CD4-positive, alpha-beta memory T cell (primary cell): ENCODE measurements around the gene TLR7. TPM values are rescaled to one million over a fixed set of nuclear protein-coding genes. Genes with fewer than 3 reads are reported as not detected.

Experiments used
- CTCF ChIA-PET: fragments of 350-600 bp; sonication (Branson Sonifier 250); formaldehyde crosslinking; loops from one replicate; lab custom pipeline; 2021; ENCODE audit warnings: inconsistent platforms; ENCODE audit not compliant: partially characterized antibody; lab: Charles Lee
- POLR2A ChIA-PET: fragments of 350-600 bp; sonication (Branson Sonifier 250); formaldehyde crosslinking; loops from one replicate; lab custom pipeline; 2021; ENCODE audit not compliant: partially characterized antibody; lab: Charles Lee
- DNase-seq, 5 donors: peaks; one replicate each; pipeline versions ENCODE4 v3.0.0 to v3.0.0-alpha.2; 2020 to 2022; ENCODE audit warnings: mixed read lengths in 1 of 5
- H3K27ac ChIP-seq: one replicate; pipeline ENCODE4 v1.7.0; 2013; ENCODE audit warnings: low read depth, low read length
- H3K27me3 ChIP-seq: 2 replicates; pipeline ENCODE4 v1.7.0; 2013; ENCODE audit warnings: mild to moderate bottlenecking, low read length, moderate library complexity; ENCODE audit not compliant: insufficient read depth
- H3K36me3 ChIP-seq: 2 replicates; pipeline ENCODE4 v1.7.0; 2013; ENCODE audit warnings: mild to moderate bottlenecking, low read length, moderate library complexity; ENCODE audit not compliant: insufficient read depth
- H3K4me1 ChIP-seq: 2 replicates; pipeline ENCODE4 v1.7.0; 2013; ENCODE audit warnings: mild to moderate bottlenecking, low read length, moderate library complexity; ENCODE audit not compliant: insufficient read depth
- H3K4me3 ChIP-seq, 2 donors: one replicate each; pipeline ENCODE4 v1.7.0; 2013; ENCODE audit warnings: low read length in 2 of 2, mild to moderate bottlenecking in 1 of 2
- H3K9me3 ChIP-seq, 2 donors: one replicate each; pipeline ENCODE4 v1.7.0; 2013; ENCODE audit warnings: low read length in 2 of 2, control low read depth in 1 of 2; ENCODE audit not compliant: control insufficient read depth in 1 of 2
- H3K27ac Mint-ChIP-seq, 7 donors: one replicate each; pipeline ENCODE4 v1.8.0; 2020 to 2021; ENCODE audit warnings: mixed read lengths in 7 of 7, mild to moderate bottlenecking in 6 of 7, inconsistent platforms in 3 of 7, moderate library complexity in 3 of 7
- H3K27me3 Mint-ChIP-seq, 2 donors: one replicate each; pipeline ENCODE4 v1.8.0; 2020 to 2021; ENCODE audit warnings: mixed read lengths in 2 of 2
- H3K36me3 Mint-ChIP-seq, 2 donors: one replicate each; pipeline ENCODE4 v1.8.0; 2020 to 2021; ENCODE audit warnings: mixed read lengths in 2 of 2, inconsistent platforms in 1 of 2, mild to moderate bottlenecking in 1 of 2
- H3K4me1 Mint-ChIP-seq, 4 donors: one replicate each; pipeline ENCODE4 v1.8.0; 2020 to 2021; ENCODE audit warnings: mixed read lengths in 4 of 4, mild to moderate bottlenecking in 1 of 4
- H3K4me3 Mint-ChIP-seq, 8 donors: one replicate each; pipeline ENCODE4 v1.8.0; 2020 to 2021; ENCODE audit warnings: mixed read lengths in 8 of 8, mild to moderate bottlenecking in 7 of 8, moderate library complexity in 6 of 8, inconsistent platforms in 3 of 8
- H3K9me3 Mint-ChIP-seq, 8 donors: one replicate each; pipeline ENCODE4 v1.8.0; 2020 to 2021; ENCODE audit warnings: mixed read lengths in 8 of 8, mild to moderate bottlenecking in 5 of 8, inconsistent platforms in 3 of 8, moderate library complexity in 1 of 8
- intact Hi-C: fragments of 100-400 bp; cut with micrococcal nuclease; formaldehyde crosslinking; loops from one replicate; pipeline ENCODE4 v1.15.1; 2023
- polyA plus RNA-seq, 2 donors: library from polyadenylated mRNA; unstranded; fragments of 300-500 nt; fragmentation: Illumina TruSeq; gene quantifications; one replicate each; pipeline ENCODE4 v1.2.3, GENCODE V29; 2021
- total RNA-seq, 2 experiments: library from RNA; stranded (reverse); gene quantifications; one replicate each; pipeline ENCODE4 v1.2.3, GENCODE V29; 2021

TLR7 gene
- total and polyA plus RNA-seq, 4 experiments from 2014 or later: 0.06 to 0.16 TPM; not detected in 2

DNA sequence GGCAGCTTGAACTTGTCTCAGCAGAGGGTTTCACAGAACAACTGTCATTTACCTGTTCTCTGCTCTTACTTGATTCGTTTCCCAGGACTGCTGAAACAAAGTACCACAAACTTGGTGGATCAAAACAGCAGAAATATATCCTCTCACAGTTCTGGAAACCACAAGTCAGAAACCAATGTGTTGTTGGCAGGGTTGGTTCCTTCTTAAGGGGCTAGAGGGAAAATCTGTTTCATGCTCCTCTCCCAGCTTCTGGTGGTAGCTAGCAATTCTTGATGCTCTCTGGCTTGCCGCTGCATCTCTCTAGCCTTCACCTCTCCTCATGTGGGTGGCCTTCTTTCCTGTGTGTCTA, 44.2 kb downstream of the TLR7 start:
- DNase-seq: no peak
- H3K27me3 Mint-ChIP-seq: no peaks in the 10 kb centered on the region
- no peak overlapping the region for H3K4me3 Mint-ChIP-seq
- H3K36me3 Mint-ChIP-seq: no peaks in the 10 kb centered on the region
- peaks cover 5 to 11% (median 10%) of the 10 kb centered on the region in 4 donors for H3K4me1 Mint-ChIP-seq
- Histone ChIP-seq H3K36me3 (no peaks in the 10 kb centered on the region), H3K4me1 (no peaks in the 10 kb centered on the region), H3K27ac (no peak overlapping the region), H3K9me3 (no peaks in the 10 kb centered on the region), H3K4me3 (no peak overlapping the region), H3K27me3 (no peaks in the 10 kb centered on the region)
- intact Hi-C loops: no loop called here
- POLR2A ChIA-PET: interaction anchor here (0.7 kb wide), 1 partner anchor 238 kb away, joined by 3 read pairs; no protein-coding TSS in a partner anchor
- H3K9me3 Mint-ChIP-seq: no peaks in the 10 kb centered on the region
- CTCF ChIA-PET: interaction anchor here (0.8 kb wide), 1 partner anchor 11 kb away, joined by 3 read pairs; no protein-coding TSS in a partner anchor
- peak overlapping the region in 1 of 7 donors; percentile 14 for H3K27ac Mint-ChIP-seq

DNA sequence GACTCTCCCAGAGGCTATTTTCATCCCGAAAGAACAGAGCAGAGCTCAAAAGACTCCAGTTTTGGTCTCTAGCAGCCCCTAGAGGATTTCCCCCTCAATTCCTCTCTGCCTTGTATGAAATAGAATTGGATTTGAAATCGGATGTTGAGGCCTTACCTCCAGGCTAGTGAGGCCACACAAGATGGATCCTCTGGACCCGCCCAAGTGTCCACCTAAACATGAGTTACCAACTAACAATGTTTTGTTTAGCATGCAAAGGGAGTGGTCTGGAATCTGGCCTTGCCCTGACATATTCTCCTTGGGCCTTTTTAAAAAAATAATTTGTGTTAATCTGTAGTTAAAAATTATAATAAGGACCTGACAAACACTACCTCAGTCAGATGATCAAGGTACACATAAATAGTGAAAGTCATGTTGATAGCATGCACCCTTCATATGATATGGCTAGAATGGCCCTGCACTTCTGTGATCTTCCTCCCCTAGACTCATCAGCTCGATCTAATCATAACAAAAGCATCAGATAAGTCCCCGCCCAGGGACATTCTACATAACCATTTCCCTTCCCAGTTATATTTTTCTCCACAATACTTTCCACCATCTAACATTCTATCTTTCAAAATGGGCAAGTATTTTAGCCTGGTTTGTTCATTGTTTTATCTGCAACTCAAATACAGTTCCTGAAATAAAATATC, 46.1 kb downstream of the TLR7 start:
- ChIA-PET CTCF (no interaction called here), POLR2A (no interaction called here)
- Histone ChIP-seq H3K27ac (no peak overlapping the region), H3K4me3 (no peak overlapping the region), H3K4me1 (no peaks in the 10 kb centered on the region), H3K27me3 (no peaks in the 10 kb centered on the region), H3K9me3 (no peaks in the 10 kb centered on the region), H3K36me3 (no peaks in the 10 kb centered on the region)
- no peaks in the 10 kb centered on the region for H3K27me3 Mint-ChIP-seq
- no peaks in the 10 kb centered on the region for H3K36me3 Mint-ChIP-seq
- H3K27ac Mint-ChIP-seq: no peak overlapping the region
- intact Hi-C loops: no loop called here
- H3K9me3 Mint-ChIP-seq: no peaks in the 10 kb centered on the region
- no peak overlapping the region for H3K4me3 Mint-ChIP-seq
- peaks cover 5 to 11% (median 10%) of the 10 kb centered on the region in 4 donors for H3K4me1 Mint-ChIP-seq
- no peak for DNase-seq

DNA sequence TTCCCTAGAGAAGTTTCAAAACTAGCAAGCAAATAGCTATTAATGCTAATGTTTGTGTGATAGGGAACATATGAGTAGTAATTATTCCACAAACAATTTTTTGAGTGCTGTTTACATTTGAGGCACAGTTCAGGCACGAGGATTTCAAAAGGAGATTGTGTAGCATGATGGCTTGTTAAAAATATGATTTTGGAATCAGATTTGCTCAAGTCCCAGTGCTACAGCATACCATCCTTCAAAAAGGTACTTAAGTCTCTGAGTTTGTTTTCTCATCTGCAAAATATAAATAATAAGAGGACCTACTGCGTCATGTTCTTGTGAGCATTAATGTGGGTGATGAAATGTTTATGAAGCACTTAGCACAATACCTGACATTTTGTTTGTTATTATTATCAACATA, 50.9 kb downstream of the TLR7 start:
- POLR2A ChIA-PET: no interaction called here
- Histone ChIP-seq H3K36me3 (no peaks in the 10 kb centered on the region), H3K4me3 (no peak overlapping the region), H3K9me3 (no peaks in the 10 kb centered on the region), H3K27ac (no peak overlapping the region), H3K4me1 (no peaks in the 10 kb centered on the region), H3K27me3 (no peaks in the 10 kb centered on the region)
- intact Hi-C loops: no loop called here
- Mint-ChIP-seq H3K4me1 (peaks cover 0 to 2% (median under 1%) of the 10 kb centered on the region in 4 donors), H3K27ac (no peak overlapping the region), H3K4me3 (no peak overlapping the region), H3K9me3 (peaks cover 0 to 4% (median 0%) of the 10 kb centered on the region in 8 donors), H3K36me3 (no peaks in the 10 kb centered on the region), H3K27me3 (peaks cover 0 to 9% of the 10 kb centered on the region in 2 donors)
- CTCF ChIA-PET: interaction anchor here (1.5 kb wide), 1 partner anchor 20 kb away, joined by 5 read pairs; no protein-coding TSS in a partner anchor
- no peak for DNase-seq

DNA sequence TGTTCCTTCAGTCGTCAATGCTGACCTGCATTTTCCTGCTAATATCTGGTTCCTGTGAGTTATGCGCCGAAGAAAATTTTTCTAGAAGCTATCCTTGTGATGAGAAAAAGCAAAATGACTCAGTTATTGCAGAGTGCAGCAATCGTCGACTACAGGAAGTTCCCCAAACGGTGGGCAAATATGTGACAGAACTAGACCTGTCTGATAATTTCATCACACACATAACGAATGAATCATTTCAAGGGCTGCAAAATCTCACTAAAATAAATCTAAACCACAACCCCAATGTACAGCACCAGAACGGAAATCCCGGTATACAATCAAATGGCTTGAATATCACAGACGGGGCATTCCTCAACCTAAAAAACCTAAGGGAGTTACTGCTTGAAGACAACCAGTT, 52.2 kb downstream of the TLR7 start:
- Histone ChIP-seq H3K4me3 (no peak overlapping the region), H3K27me3 (no peaks in the 10 kb centered on the region), H3K27ac (no peak overlapping the region), H3K9me3 (no peaks in the 10 kb centered on the region), H3K4me1 (no peaks in the 10 kb centered on the region), H3K36me3 (no peaks in the 10 kb centered on the region)
- no peaks in the 10 kb centered on the region for H3K36me3 Mint-ChIP-seq
- intact Hi-C loops: no loop called here
- H3K4me3 Mint-ChIP-seq: no peak overlapping the region
- peaks cover 0 to 9% of the 10 kb centered on the region in 2 donors for H3K27me3 Mint-ChIP-seq
- no peak overlapping the region for H3K27ac Mint-ChIP-seq
- ChIA-PET CTCF (no interaction called here), POLR2A (no interaction called here)
- H3K9me3 Mint-ChIP-seq: peaks cover 0 to 4% (median 0%) of the 10 kb centered on the region in 8 donors
- no peak for DNase-seq
- H3K4me1 Mint-ChIP-seq: peaks cover 0 to 2% (median under 1%) of the 10 kb centered on the region in 4 donors

DNA sequence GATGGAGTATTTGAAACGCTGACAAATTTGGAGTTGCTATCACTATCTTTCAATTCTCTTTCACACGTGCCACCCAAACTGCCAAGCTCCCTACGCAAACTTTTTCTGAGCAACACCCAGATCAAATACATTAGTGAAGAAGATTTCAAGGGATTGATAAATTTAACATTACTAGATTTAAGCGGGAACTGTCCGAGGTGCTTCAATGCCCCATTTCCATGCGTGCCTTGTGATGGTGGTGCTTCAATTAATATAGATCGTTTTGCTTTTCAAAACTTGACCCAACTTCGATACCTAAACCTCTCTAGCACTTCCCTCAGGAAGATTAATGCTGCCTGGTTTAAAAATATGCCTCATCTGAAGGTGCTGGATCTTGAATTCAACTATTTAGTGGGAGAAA, 52.7 kb downstream of the TLR7 start:
- intact Hi-C loops: no loop called here
- Histone ChIP-seq H3K27me3 (no peaks in the 10 kb centered on the region), H3K4me1 (no peaks in the 10 kb centered on the region), H3K9me3 (no peaks in the 10 kb centered on the region), H3K27ac (no peak overlapping the region), H3K4me3 (no peak overlapping the region), H3K36me3 (no peaks in the 10 kb centered on the region)
- Mint-ChIP-seq H3K27me3 (peaks cover 3 to 9% of the 10 kb centered on the region in 2 donors), H3K4me1 (peaks cover 0 to 2% (median under 1%) of the 10 kb centered on the region in 4 donors), H3K4me3 (no peak overlapping the region), H3K36me3 (no peaks in the 10 kb centered on the region), H3K27ac (no peak overlapping the region), H3K9me3 (peaks cover 0 to 4% (median 0%) of the 10 kb centered on the region in 8 donors)
- ChIA-PET POLR2A (no interaction called here), CTCF (no interaction called here)
- no peak for DNase-seq

DNA sequence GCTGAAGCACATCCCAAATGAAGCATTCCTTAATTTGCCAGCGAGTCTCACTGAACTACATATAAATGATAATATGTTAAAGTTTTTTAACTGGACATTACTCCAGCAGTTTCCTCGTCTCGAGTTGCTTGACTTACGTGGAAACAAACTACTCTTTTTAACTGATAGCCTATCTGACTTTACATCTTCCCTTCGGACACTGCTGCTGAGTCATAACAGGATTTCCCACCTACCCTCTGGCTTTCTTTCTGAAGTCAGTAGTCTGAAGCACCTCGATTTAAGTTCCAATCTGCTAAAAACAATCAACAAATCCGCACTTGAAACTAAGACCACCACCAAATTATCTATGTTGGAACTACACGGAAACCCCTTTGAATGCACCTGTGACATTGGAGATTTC, 54.1 kb downstream of the TLR7 start:
- no peaks in the 10 kb centered on the region for H3K4me1 ChIP-seq
- CTCF ChIA-PET: no interaction called here
- Mint-ChIP-seq H3K27ac (no peak overlapping the region), H3K36me3 (no peaks in the 10 kb centered on the region), H3K27me3 (peaks cover 5 to 10% of the 10 kb centered on the region in 2 donors), H3K9me3 (peaks cover 0 to 9% (median 3%) of the 10 kb centered on the region in 8 donors), H3K4me1 (peaks cover 0 to 2% (median under 1%) of the 10 kb centered on the region in 4 donors), H3K4me3 (no peak overlapping the region)
- H3K9me3 ChIP-seq: no peaks in the 10 kb centered on the region
- intact Hi-C loops: no loop called here
- POLR2A ChIA-PET: no interaction called here
- no peak overlapping the region for H3K4me3 ChIP-seq
- no peak overlapping the region for H3K27ac ChIP-seq
- DNase-seq: no peak
- no peaks in the 10 kb centered on the region for H3K27me3 ChIP-seq
- no peaks in the 10 kb centered on the region for H3K36me3 ChIP-seq

DNA sequence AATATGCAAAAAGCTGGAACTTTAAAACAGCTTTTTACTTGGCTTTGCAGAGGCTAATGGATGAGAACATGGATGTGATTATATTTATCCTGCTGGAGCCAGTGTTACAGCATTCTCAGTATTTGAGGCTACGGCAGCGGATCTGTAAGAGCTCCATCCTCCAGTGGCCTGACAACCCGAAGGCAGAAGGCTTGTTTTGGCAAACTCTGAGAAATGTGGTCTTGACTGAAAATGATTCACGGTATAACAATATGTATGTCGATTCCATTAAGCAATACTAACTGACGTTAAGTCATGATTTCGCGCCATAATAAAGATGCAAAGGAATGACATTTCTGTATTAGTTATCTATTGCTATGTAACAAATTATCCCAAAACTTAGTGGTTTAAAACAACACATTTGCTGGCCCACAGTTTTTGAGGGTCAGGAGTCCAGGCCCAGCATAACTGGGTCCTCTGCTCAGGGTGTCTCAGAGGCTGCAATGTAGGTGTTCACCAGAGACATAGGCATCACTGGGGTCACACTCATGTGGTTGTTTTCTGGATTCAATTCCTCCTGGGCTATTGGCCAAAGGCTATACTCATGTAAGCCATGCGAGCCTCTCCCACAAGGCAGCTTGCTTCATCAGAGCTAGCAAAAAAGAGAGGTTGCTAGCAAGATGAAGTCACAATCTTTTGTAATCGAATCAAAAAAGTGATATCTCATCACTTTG, 55.2 kb downstream of the TLR7 start:
- intact Hi-C loops: no loop called here
- H3K4me3 ChIP-seq: no peak overlapping the region
- ChIA-PET CTCF (no interaction called here), POLR2A (no interaction called here)
- H3K36me3 ChIP-seq: no peaks in the 10 kb centered on the region
- no peak overlapping the region for H3K4me3 Mint-ChIP-seq
- no peaks in the 10 kb centered on the region for H3K4me1 ChIP-seq
- no peaks in the 10 kb centered on the region for H3K9me3 ChIP-seq
- peaks cover 0 to 2% (median under 1%) of the 10 kb centered on the region in 4 donors for H3K4me1 Mint-ChIP-seq
- H3K27ac ChIP-seq: no peak overlapping the region
- no peak overlapping the region for H3K27ac Mint-ChIP-seq
- DNase-seq: no peak
- peaks cover 0 to 12% (median 3%) of the 10 kb centered on the region in 8 donors for H3K9me3 Mint-ChIP-seq
- H3K36me3 Mint-ChIP-seq: no peaks in the 10 kb centered on the region
- H3K27me3 ChIP-seq: no peaks in the 10 kb centered on the region
- H3K27me3 Mint-ChIP-seq: peaks cover 5 to 10% of the 10 kb centered on the region in 2 donors
